Subcutaneous adipose tissue (tissue), 4 donors: Measurements from ENCODE around the gene TAS2R1. TPM values are rescaled to one million over a fixed set of nuclear protein-coding genes. Genes with fewer than 3 reads are reported as not detected.

Experiments
- CTCF ChIP-seq: fragments of 450-650 bp; IDR thresholded peaks from one replicate; pipeline ENCODE4 v1.5.1; 2016; ENCODE audit warnings: low read depth, mild to moderate bottlenecking, control low read depth, antibody characterized with exemption, moderate library complexity
- total RNA-seq, 4 donors: library from RNA; depleted of rRNA; stranded (reverse); fragments of >200 nt; gene quantifications; one replicate each; pipeline ENCODE4 v1.1.0, GENCODE V29; 2016

Gene TAS2R1
- total RNA-seq, 4 donors from 2014 or later = not detected

DNA sequence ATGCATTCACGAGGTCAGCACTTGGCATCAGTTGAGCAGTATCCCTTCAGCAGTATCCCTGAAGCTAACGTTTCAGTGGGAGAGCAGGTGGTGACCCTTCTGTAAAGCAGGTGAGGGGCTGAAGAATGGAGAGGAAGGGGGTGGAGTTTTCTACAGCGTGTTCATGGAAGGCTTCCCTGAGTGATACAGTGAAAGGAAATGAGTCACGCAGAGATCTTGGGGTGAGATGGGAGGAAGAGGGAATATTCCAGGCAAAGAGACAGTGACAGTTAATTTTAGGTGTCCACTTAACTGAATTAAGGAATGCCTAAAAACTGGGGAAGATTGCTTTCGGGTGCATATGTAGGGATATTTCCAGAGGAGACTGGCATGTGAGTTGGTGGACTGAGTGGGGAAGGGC is 25.7 kb downstream of the TAS2R1 start:
- no peak for TF ChIP-seq CTCF

DNA sequence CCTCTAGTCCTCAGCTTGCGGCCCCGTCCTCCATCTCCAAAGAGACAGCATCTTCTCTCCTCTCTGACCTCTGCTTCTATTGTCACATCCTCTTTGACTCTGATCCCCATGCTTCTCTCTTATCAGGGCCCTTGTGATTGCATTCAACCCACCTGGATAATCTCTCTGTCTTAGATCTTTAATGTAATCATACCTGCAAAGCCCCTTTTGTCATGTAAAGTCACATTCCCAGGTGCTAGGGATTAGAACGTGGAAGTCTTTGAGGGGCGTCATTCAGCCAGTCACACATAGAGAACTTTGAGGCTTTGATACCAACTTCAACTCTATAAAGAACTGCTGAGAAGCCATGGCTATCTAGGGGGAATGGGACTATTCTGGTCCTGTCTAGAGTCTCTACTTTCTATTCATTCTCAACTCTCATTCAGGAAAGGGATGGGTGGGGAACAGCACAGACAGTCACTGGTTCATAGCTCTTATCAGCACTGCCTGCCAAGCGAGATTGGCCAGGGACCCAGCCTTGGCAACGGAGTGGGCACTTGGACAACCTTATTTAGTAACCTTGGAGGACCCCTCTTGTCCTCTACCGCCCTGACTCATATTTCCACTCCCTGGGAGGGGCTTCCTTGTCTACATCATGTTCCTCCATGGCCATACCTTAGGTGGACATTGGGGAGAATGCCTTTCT is 29.0 kb downstream of the TAS2R1 start:
- no peak for TF ChIP-seq CTCF

GRCh38 chr5:9599391-9599790 is 30.8 kb downstream of the TAS2R1 start:
- TF ChIP-seq CTCF = no peak

DNA sequence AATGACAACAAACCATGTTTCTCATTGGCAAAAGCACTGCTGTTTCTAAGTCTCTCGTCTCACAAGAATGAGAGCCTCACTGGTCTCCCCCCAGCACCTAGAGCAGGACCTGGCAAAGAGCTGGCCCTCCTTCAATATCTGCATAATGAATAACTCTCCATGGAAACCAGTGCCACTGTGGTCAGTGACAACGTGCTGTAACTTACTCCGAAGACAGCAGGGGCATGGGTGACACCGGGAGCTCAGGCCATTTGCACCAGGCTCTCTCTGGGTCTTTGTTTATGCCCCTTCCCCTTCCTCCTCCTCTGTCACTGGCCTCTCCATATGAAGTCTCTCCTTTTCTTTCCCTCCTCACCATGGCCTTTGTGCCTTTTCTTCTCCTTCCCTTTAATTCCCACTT is 33.3 kb downstream of the TAS2R1 start:
- no peak for TF ChIP-seq CTCF

DNA sequence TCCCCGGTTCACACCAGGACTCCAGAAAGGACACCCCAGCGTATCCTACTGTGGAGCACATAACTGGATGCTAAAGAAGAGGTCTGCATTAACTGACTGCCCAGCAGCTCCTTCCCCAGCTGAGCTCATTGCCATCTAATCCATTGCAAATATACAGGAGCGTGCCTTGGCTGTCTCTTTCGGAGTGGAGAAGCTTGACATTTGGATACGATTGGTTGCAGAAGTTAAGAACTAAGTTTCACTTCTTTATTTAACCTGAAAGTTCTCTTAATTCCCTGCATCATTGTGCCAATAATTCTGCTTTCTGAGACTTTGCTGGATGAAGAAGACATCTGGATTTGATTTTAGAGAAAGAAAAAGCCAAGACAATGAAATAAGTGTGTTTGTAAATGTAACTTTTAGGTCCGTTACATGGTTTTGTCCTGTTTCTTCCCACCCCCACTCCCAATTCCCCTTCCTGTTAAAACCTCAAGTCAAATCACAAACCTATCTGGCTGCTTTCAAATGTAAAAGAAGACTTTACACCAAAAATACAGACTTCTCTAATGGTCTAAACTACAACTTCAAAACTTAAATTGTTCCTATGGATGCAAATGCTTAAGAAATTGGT is 33.9 kb downstream of the TAS2R1 start:
- TF ChIP-seq CTCF = no peak

GRCh38 chr5:9594913-9595312 is 35.2 kb downstream of the TAS2R1 start:
- no peak for TF ChIP-seq CTCF

- no peak for TF ChIP-seq CTCF
Measured at GRCh38 chr5:9589049-9589835, 40.9 kb downstream of the TAS2R1 start.
